Omental fat pad (tissue), 4 donors: ENCODE data around the gene HDAC11. TPM values are rescaled to one million over a fixed set of nuclear protein-coding genes. Genes with fewer than 3 reads are reported as not detected.

Experiments
- ATAC-seq: fragments of 150-250 bp; one replicate; pipeline ENCODE4 v1.9.1; 2016; ENCODE audit warnings: mild to moderate bottlenecking, moderate library complexity; ENCODE audit not compliant: low FRiP score
- DNase-seq: peaks from one replicate; pipeline ENCODE4 v3.0.0-alpha.2; 2019; ENCODE audit warnings: low spot score
- total RNA-seq, 4 donors: library from RNA; depleted of rRNA; stranded (reverse); fragments of >200 nt; gene quantifications; one replicate each; pipeline ENCODE4 v1.1.0, GENCODE V29; 2016
- TF ChIP-seq, protein P1 (sequence below), 3 donors: fragments of 450-650 bp; IDR thresholded peaks; one replicate each; pipeline ENCODE4 v1.5.1; 2016 to 2017; ENCODE audit warnings: antibody characterized with exemption in 3 of 3, mild to moderate bottlenecking in 3 of 3, moderate library complexity in 2 of 3

Gene HDAC11
- total RNA-seq, 4 donors from 2014 or later, result 5.9 to 22.2 (median 9.3) TPM

GRCh38 chr3:13501056-13501455 lies 20.9 kb downstream of the HDAC11 start:
- ATAC-seq (no peak), DNase-seq (no peak)
- TF ChIP-seq, protein P1, sequence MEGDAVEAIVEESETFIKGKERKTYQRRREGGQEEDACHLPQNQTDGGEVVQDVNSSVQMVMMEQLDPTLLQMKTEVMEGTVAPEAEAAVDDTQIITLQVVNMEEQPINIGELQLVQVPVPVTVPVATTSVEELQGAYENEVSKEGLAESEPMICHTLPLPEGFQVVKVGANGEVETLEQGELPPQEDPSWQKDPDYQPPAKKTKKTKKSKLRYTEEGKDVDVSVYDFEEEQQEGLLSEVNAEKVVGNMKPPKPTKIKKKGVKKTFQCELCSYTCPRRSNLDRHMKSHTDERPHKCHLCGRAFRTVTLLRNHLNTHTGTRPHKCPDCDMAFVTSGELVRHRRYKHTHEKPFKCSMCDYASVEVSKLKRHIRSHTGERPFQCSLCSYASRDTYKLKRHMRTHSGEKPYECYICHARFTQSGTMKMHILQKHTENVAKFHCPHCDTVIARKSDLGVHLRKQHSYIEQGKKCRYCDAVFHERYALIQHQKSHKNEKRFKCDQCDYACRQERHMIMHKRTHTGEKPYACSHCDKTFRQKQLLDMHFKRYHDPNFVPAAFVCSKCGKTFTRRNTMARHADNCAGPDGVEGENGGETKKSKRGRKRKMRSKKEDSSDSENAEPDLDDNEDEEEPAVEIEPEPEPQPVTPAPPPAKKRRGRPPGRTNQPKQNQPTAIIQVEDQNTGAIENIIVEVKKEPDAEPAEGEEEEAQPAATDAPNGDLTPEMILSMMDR (IDR thresholded peaks at IDR 0.05), result no peak

DNA sequence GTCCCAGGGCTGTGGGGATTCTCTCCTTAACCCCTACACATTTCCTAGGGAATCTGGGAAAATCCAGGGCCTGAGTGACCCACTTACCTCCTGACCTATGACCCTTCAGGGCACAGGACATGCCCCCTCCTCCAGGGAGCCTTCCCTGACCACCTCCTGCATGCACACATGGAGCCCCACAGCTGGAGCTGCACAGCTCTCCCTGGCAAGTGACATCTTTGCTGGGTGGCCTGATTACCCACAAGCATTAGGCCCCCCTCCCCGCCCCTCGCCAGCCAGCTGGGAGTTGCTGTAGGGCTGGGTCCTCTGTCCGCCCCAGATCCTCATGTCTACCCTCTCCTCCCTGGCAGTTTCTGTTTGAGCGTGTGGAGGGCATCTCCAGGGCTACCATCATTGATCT lies 21.4 kb downstream of the HDAC11 start:
- TF ChIP-seq, protein P1 (IDR thresholded peaks at IDR 0.05), result no peak
- ATAC-seq (no peak), DNase-seq (no peak)

GRCh38 chr3:13501958-13502790 lies 22.1 kb downstream of the HDAC11 start:
- no peak for ATAC-seq
- DNase-seq, result no peak
- TF ChIP-seq, protein P1 (IDR thresholded peaks at IDR 0.05), result no peak

DNA sequence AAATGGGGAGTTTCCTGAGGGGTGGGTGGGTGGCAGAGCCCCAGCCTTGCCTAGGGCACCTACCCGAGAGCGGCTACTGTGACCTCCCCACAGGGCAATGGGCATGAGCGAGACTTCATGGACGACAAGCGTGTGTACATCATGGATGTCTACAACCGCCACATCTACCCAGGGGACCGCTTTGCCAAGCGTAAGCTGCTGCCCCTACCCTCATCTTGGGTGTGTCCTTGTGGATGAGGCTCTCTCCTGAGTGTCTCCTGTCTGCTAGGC lies 22.6 kb downstream of the HDAC11 start:
- ATAC-seq (no peak), DNase-seq (no peak)
- TF ChIP-seq, protein P1 (IDR thresholded peaks at IDR 0.05), result no peak

GRCh38 chr3:13504161-13504831 lies 24.2 kb downstream of the HDAC11 start:
- TF ChIP-seq, protein P1 (IDR thresholded peaks at IDR 0.05), result no peak
- ATAC-seq (no peak), DNase-seq (no peak)

- ATAC-seq, result no peak
- TF ChIP-seq, protein P1 (IDR thresholded peaks at IDR 0.05), result no peak
- no peak for DNase-seq
These were observed 25.3 kb downstream of the HDAC11 start for GRCh38 chr3:13505147-13506130.
